DND-41 (cell line): ENCODE results near the gene SHC2.

Experiments used
- ATAC-seq: fragments of 200-7000 bp; cut with Tn5 transposase; 3 replicates; pipeline ENCODE4 v1.9.1; 2021; ENCODE audit warnings: low read depth; ENCODE audit not compliant: insufficient read depth
- DNase-seq: peaks from one replicate; pipeline ENCODE4 v3.0.0-alpha.2; 2020
- H2AFZ ChIP-seq: 2 replicates; pipeline ENCODE4 v1.6.0; 2012; ENCODE audit warnings: low read depth, low read length
- H3K27ac ChIP-seq: 2 replicates; pipeline ENCODE4 v1.5.1; 2012; ENCODE audit warnings: low read length, inconsistent platforms
- H3K27me3 ChIP-seq: fragments of 200-600 bp; sonication (generic); 2 replicates; pipeline ENCODE4 v1.6.0; 2012; ENCODE audit warnings: low read length, mild to moderate bottlenecking, inconsistent platforms; ENCODE audit not compliant: insufficient read depth, poor library complexity
- H3K36me3 ChIP-seq: 2 replicates; pipeline ENCODE4 v1.5.1; 2012; ENCODE audit warnings: low read length, inconsistent platforms; ENCODE audit not compliant: insufficient read depth
- H3K4me1 ChIP-seq: 2 replicates; pipeline ENCODE4 v1.5.1; 2012; ENCODE audit warnings: mild to moderate bottlenecking, low read length; ENCODE audit not compliant: insufficient read depth
- H3K4me2 ChIP-seq: 2 replicates; pipeline ENCODE4 v1.6.0; 2012; ENCODE audit warnings: mild to moderate bottlenecking, moderate library complexity, low read length, inconsistent platforms; ENCODE audit not compliant: insufficient read depth
- H3K4me3 ChIP-seq, 2 experiments: fragments of 200-600 bp in 1 of 2; shearing (Covaris generic) in 1 of 2; 2 replicates each; pipeline ENCODE4 v1.5.1; 2012 to 2016; ENCODE audit warnings: inconsistent platforms in 2 of 2, low read length in 2 of 2, mild to moderate bottlenecking in 2 of 2, low read depth in 1 of 2, moderate library complexity in 1 of 2
- H3K79me2 ChIP-seq: 2 replicates; pipeline ENCODE4 v1.6.0; 2012; ENCODE audit warnings: low read length, inconsistent platforms; ENCODE audit not compliant: insufficient read depth
- H3K9ac ChIP-seq: 2 replicates; pipeline ENCODE4 v1.6.0; 2012; ENCODE audit warnings: low read depth, mild to moderate bottlenecking, inconsistent platforms, low read length, moderate library complexity
- H3K9me3 ChIP-seq: 2 replicates; pipeline ENCODE4 v1.5.1; 2012; ENCODE audit warnings: low read length, moderate library complexity, mild to moderate bottlenecking, inconsistent platforms; ENCODE audit not compliant: insufficient read depth, severe bottlenecking
- H4K20me1 ChIP-seq: 2 replicates; pipeline ENCODE4 v1.6.0; 2012; ENCODE audit warnings: low read length; ENCODE audit not compliant: insufficient read depth
- CTCF ChIP-seq: IDR thresholded peaks from 2 replicates; pipeline ENCODE4 v1.5.1; 2012; ENCODE audit warnings: borderline replicate concordance, low read length, moderate library complexity, mild to moderate bottlenecking; ENCODE audit not compliant: poor library complexity, severe bottlenecking; ENCODE audit errors: extremely low read depth
- EZH2 ChIP-seq: IDR thresholded peaks from 3 replicates; pipeline ENCODE4 v1.6.1; 2012; ENCODE audit warnings: borderline replicate concordance, low read depth, mild to moderate bottlenecking, moderate library complexity, low read length, inconsistent platforms; ENCODE audit not compliant: severe bottlenecking

The SHC2 gene

DNA sequence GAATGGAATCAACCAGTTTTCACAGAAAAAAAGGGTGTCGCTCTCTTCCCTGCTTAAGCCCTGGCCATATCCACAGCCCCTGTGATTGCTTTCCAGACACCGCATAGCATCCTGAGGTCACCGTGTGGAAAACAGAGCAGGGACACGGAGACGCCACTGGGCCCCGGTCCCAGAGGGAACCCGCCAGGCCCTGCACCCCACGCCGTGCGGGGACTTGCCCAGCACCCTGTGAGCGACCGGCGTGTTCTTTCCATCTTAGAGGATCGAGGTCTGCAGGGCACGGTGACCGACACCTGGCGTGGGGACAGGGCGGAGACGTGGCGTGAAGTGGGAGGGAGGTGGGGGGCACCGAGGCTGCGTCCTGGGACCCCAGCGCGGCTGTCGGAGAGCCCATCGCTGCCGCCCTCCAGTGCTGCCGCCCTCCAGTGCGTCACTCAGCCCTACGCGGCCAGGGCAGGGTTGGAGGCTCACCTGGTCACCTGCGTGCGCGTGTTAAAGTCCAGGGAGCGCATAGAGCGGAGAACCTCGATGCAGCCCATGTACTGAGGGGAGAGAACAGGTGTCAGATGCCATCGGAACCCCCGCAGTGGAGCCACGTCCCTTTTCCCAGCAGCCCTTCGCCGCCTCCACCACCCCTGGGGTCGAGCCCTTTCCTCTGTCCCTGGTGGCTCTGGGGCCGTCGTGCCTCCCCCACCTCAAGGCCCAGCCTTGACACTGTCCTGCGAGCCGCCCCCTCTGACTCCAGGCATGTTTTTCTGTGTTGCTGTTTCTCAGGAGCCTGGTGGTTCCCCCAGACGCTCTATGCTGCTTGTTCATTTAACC lies 20.2 kb downstream of the SHC2 start:
- Histone ChIP-seq H2AFZ (no peak overlapping the region), H3K79me2 (no peaks in the 10 kb centered on the region), H3K9ac (no peak overlapping the region), H3K4me1 (no peaks in the 10 kb centered on the region), H3K4me3 (no peak overlapping the region), H4K20me1 (no peaks in the 10 kb centered on the region; the same call in 1 of the 2 replicates), H3K4me2 (no peak overlapping the region), H3K36me3 (no peaks in the 10 kb centered on the region), H3K9me3 (no peaks in the 10 kb centered on the region), H3K27ac (no peak overlapping the region), H3K27me3 (no peaks in the 10 kb centered on the region)
- DNase-seq, result no peak
- ATAC-seq, result no peak
- TF ChIP-seq EZH2 (no peak), CTCF (no peak)

- no peak for ATAC-seq
- no peaks in the 10 kb centered on the region; the same call in 1 of the 2 replicates for H4K20me1 ChIP-seq
- no peaks in the 10 kb centered on the region for H3K36me3 ChIP-seq
- no peaks in the 10 kb centered on the region for H3K9me3 ChIP-seq
- H2AFZ ChIP-seq, result no peak overlapping the region
- H3K27me3 ChIP-seq, result no peaks in the 10 kb centered on the region
- TF ChIP-seq EZH2 (no peak), CTCF (no peak)
- H3K4me1 ChIP-seq, result no peaks in the 10 kb centered on the region
- no peaks in the 10 kb centered on the region for H3K79me2 ChIP-seq
- H3K9ac ChIP-seq, result no peak overlapping the region
- H3K27ac ChIP-seq, result no peak overlapping the region
- H3K4me2 ChIP-seq, result no peak overlapping the region
- DNase-seq, result no peak
- no peak overlapping the region for H3K4me3 ChIP-seq
These were observed 21.5 kb downstream of the SHC2 start for GRCh38 chr19:439167-439900.

DNA sequence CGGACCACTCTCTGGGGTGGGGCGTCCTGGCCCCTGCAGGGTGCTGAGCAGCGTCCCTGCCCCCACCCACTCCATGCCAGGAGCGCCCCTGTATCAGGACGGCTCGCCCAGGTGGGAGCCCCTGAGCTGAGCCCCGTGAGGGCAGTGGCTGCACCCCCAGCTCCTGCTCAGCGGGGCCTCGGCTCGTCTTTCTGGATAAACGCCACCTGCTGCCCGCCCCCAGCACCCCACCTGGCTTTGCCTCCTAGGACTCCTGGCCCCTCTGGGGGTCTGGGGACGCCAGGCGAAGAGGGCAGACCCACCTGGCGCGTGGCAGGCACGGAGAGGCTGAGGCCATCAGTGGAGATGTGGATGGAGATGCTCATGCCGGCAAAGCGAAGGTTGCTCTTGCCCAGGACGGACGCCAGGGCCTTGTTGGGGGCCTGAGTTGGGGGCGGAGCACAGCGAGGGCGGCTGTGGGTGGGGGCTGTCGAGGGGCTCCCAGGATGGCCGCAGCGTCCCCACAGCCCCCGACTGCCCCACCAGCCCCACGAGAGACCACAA lies 22.3 kb downstream of the SHC2 start:
- no peak for DNase-seq
- no peak overlapping the region for H3K4me2 ChIP-seq
- no peaks in the 10 kb centered on the region; the same call in 1 of the 2 replicates for H4K20me1 ChIP-seq
- no peaks in the 10 kb centered on the region for H3K4me1 ChIP-seq
- H3K9me3 ChIP-seq, result no peaks in the 10 kb centered on the region
- H2AFZ ChIP-seq, result no peak overlapping the region
- no peaks in the 10 kb centered on the region for H3K36me3 ChIP-seq
- H3K27me3 ChIP-seq, result no peaks in the 10 kb centered on the region
- H3K9ac ChIP-seq, result no peak overlapping the region
- H3K27ac ChIP-seq, result no peak overlapping the region
- TF ChIP-seq CTCF (no peak), EZH2 (no peak)
- no peak overlapping the region for H3K4me3 ChIP-seq
- ATAC-seq, result no peak
- no peaks in the 10 kb centered on the region for H3K79me2 ChIP-seq
